GM12878 (cell line): ENCODE results near the gene THRA.

Source experiments
- BCL11A ChIP-seq: IDR thresholded peaks from 2 replicates; pipeline ENCODE4 v1.6.1; 2011; ENCODE audit warnings: low read depth, low read length
- BMI1 ChIP-seq: fragments of 450-650 bp; IDR thresholded peaks from 2 replicates; pipeline ENCODE4 v1.6.1; 2016; ENCODE audit warnings: mild to moderate bottlenecking, moderate library complexity, borderline replicate concordance
- CTCF ChIP-seq, 3 experiments: IDR thresholded peaks in 2 of 3; conservative IDR thresholded peaks in 1 of 3; 2 replicates each; pipeline ENCODE4 v1.5.1; 2011; ENCODE audit warnings: low read depth in 3 of 3, low read length in 3 of 3, mild to moderate bottlenecking in 3 of 3, control low read depth in 2 of 3, moderate library complexity in 2 of 3, inconsistent platforms in 1 of 3, mixed read lengths in 1 of 3; ENCODE audit not compliant: control insufficient read depth in 2 of 3, insufficient read depth in 1 of 3; ENCODE audit errors: extremely low read depth in 1 of 3
- EGR1 ChIP-seq, 2 experiments: IDR thresholded peaks; 1 replicate in 1 of 2; 2 replicates in 1 of 2; pipeline ENCODE4 v1.6.1; 2011 to 2012; ENCODE audit warnings: low read depth in 2 of 2, low read length in 2 of 2, borderline replicate concordance in 1 of 2, mild to moderate bottlenecking in 1 of 2, moderate library complexity in 1 of 2
- FOXM1 ChIP-seq: IDR thresholded peaks from 2 replicates; pipeline ENCODE4 v1.6.1; 2012; ENCODE audit warnings: low read depth, mild to moderate bottlenecking, inconsistent platforms, low read length, moderate library complexity
- LARP7 ChIP-seq: fragments of 450-650 bp; IDR thresholded peaks from 2 replicates; pipeline ENCODE4 v1.6.1; 2017; ENCODE audit warnings: mild to moderate bottlenecking
- MXI1 ChIP-seq: fragments of 150-350 bp; IDR thresholded peaks from 2 replicates; pipeline ENCODE4 v1.6.1; 2011; ENCODE audit warnings: low read depth, mild to moderate bottlenecking, inconsistent platforms, low read length, improper control_type of control experiment
- POLR2A ChIP-seq: IDR thresholded peaks from 2 replicates; pipeline ENCODE4 v1.6.1; 2011; ENCODE audit warnings: low read depth, mild to moderate bottlenecking, low read length
- RBBP5 ChIP-seq: fragments of 200-600 bp; sonication (generic); conservative IDR thresholded peaks from 2 replicates; pipeline ENCODE4 v1.6.1; 2016
- SREBF2 ChIP-seq: IDR thresholded peaks from 2 replicates; pipeline ENCODE4 v1.6.1; 2012; ENCODE audit warnings: mild to moderate bottlenecking, low read length
- TCF12 ChIP-seq: IDR thresholded peaks from 2 replicates; pipeline ENCODE4 v1.6.1; 2011; ENCODE audit warnings: low read depth, mild to moderate bottlenecking, low read length
- TF ChIP-seq, protein P1 (sequence below): IDR thresholded peaks from 2 replicates; pipeline ENCODE4 v1.6.1; 2012; ENCODE audit warnings: mild to moderate bottlenecking, low read depth, low read length

DNA sequence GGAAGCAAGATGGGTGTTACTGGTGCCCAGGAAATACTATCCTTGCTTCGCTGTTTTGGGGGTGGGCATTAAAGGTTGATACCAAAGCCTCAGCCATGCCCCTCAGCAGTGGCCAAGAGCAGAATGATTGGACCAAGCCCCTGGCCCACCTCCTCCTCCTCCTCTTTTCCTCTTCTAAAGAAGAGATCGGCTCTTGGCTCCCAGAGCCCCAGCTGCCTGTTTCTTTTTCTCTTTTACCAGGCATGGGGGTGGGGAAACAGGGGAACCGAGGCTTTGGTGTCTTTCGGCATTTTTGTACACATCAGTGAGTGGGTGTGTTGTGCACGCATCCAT, 5.8 kb downstream of the THRA start:
- TF ChIP-seq CTCF (IDR thresholded peaks at IDR 0.05 in 2 of 3, conservative IDR thresholded peaks at IDR 0.05 in 1 of 3; ENCODE audit: control insufficient read depth in 2 of 3, extremely low read depth in 1 of 3, insufficient read depth in 1 of 3, low read depth in 3 of 3, low read length in 3 of 3) (no peak), BMI1 (no peak), TCF12 (no peak), BCL11A (no peak), SREBF2 (no peak), LARP7 (no peak), RBBP5 (no peak), FOXM1 (no peak), EGR1 (IDR thresholded peaks at IDR 0.05; ENCODE audit: borderline replicate concordance in 1 of 2, low read depth in 2 of 2, low read length in 2 of 2) (no peak), POLR2A (no peak), MXI1 (no peak)
- TF ChIP-seq, protein P1, sequence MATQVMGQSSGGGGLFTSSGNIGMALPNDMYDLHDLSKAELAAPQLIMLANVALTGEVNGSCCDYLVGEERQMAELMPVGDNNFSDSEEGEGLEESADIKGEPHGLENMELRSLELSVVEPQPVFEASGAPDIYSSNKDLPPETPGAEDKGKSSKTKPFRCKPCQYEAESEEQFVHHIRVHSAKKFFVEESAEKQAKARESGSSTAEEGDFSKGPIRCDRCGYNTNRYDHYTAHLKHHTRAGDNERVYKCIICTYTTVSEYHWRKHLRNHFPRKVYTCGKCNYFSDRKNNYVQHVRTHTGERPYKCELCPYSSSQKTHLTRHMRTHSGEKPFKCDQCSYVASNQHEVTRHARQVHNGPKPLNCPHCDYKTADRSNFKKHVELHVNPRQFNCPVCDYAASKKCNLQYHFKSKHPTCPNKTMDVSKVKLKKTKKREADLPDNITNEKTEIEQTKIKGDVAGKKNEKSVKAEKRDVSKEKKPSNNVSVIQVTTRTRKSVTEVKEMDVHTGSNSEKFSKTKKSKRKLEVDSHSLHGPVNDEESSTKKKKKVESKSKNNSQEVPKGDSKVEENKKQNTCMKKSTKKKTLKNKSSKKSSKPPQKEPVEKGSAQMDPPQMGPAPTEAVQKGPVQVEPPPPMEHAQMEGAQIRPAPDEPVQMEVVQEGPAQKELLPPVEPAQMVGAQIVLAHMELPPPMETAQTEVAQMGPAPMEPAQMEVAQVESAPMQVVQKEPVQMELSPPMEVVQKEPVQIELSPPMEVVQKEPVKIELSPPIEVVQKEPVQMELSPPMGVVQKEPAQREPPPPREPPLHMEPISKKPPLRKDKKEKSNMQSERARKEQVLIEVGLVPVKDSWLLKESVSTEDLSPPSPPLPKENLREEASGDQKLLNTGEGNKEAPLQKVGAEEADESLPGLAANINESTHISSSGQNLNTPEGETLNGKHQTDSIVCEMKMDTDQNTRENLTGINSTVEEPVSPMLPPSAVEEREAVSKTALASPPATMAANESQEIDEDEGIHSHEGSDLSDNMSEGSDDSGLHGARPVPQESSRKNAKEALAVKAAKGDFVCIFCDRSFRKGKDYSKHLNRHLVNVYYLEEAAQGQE, result no peak
